DOHH2 (cell line): ENCODE data around the gene RAB20.

Source experiments
- H3F3A ChIP-seq: fragments of 200-600 bp; sonication (generic), shearing (Covaris generic); 2 replicates; pipeline ENCODE4 v1.6.0; 2016; ENCODE audit warnings: antibody characterized with exemption, mild to moderate bottlenecking; ENCODE audit not compliant: control insufficient read depth, insufficient read depth
- H3K27ac ChIP-seq: fragments of 200-600 bp; sonication (generic); 2 replicates; pipeline ENCODE4 v1.5.1; 2014; ENCODE audit warnings: low read depth, mild to moderate bottlenecking, low read length, moderate library complexity
- H3K27me3 ChIP-seq: fragments of 200-600 bp; sonication (generic); 2 replicates; pipeline ENCODE4 v1.6.1; 2014; ENCODE audit warnings: mild to moderate bottlenecking, low read length, mixed read lengths; ENCODE audit not compliant: control insufficient read depth
- H3K36me3 ChIP-seq: fragments of 200-600 bp; sonication (generic); 2 replicates; pipeline ENCODE4 v1.6.1; 2014; ENCODE audit warnings: mild to moderate bottlenecking, low read length, moderate library complexity, mixed read lengths; ENCODE audit not compliant: control insufficient read depth
- H3K4me1 ChIP-seq: fragments of 200-600 bp; sonication (generic); 2 replicates; pipeline ENCODE4 v1.6.1; 2014; ENCODE audit warnings: mild to moderate bottlenecking, low read length, mixed read lengths; ENCODE audit not compliant: control insufficient read depth
- H3K4me2 ChIP-seq: fragments of 200-600 bp; sonication (generic); 2 replicates; pipeline ENCODE4 v1.6.0; 2014; ENCODE audit warnings: mild to moderate bottlenecking, low read length, moderate library complexity
- H3K4me3 ChIP-seq: fragments of 200-600 bp; sonication (generic); 2 replicates; pipeline ENCODE4 v1.5.1; 2014; ENCODE audit warnings: mild to moderate bottlenecking, low read length, mixed read lengths
- H3K79me2 ChIP-seq: fragments of 200-600 bp; sonication (generic); 2 replicates; pipeline ENCODE4 v1.6.1; 2014; ENCODE audit warnings: mild to moderate bottlenecking, low read length, mixed read lengths; ENCODE audit not compliant: control insufficient read depth
- H3K9me2 ChIP-seq: fragments of 200-600 bp; sonication (generic); replicated peaks from 2 replicates; pipeline ENCODE4 v1.6.1; 2014; ENCODE audit warnings: mild to moderate bottlenecking, low read length, mixed read lengths; ENCODE audit not compliant: control insufficient read depth
- H3K9me3 ChIP-seq: fragments of 200-600 bp; sonication (generic); 2 replicates; pipeline ENCODE4 v1.6.1; 2014; ENCODE audit warnings: antibody characterized with exemption, low read length, mixed read lengths; ENCODE audit not compliant: control insufficient read depth, insufficient read depth
- H4K20me1 ChIP-seq: fragments of 200-600 bp; sonication (generic); 2 replicates; pipeline ENCODE4 v1.6.0; 2014; ENCODE audit warnings: low read depth, mild to moderate bottlenecking, antibody characterized with exemption, low read length, moderate library complexity; ENCODE audit not compliant: control insufficient read depth, insufficient read depth
- EZH2phosphoT487 ChIP-seq: fragments of 200-600 bp; sonication (generic); IDR thresholded peaks from 2 replicates; pipeline ENCODE4 v1.6.1; 2017; ENCODE audit warnings: borderline replicate concordance, mild to moderate bottlenecking, antibody characterized with exemption, low read length, moderate library complexity, mixed read lengths
- TF ChIP-seq, protein P1 (sequence below): fragments of 200-600 bp; sonication (generic); IDR thresholded peaks from one replicate; pipeline ENCODE4 v1.5.1; 2014; ENCODE audit warnings: antibody characterized with exemption, mild to moderate bottlenecking, low read depth, low read length; ENCODE audit not compliant: poor library complexity, severe bottlenecking

Gene RAB20

DNA sequence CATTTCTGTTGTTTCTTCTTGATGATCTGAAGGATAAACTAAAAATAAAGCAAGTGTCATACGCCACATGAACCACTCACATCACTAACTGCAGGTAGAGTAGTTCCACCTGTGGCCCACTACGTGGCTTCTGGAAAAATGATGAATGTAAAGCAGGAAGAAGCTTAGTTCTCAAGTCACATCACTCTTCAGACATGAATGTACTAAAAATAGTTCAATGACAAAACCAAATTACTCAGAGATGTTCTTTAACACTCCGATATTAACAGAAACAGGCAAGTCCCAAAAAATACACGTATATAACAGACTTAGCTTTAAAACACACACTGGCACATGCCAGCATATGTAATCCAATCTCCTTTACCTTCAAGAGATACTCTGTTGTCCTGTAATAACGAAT, 21.6 kb downstream of the RAB20 start:
- peaks cover 5% of the 10 kb centered on the region for H3K4me1 ChIP-seq
- no peaks in the 10 kb centered on the region for H3K9me3 ChIP-seq
- TF ChIP-seq EZH2phosphoT487, result no peak
- TF ChIP-seq, protein P1, sequence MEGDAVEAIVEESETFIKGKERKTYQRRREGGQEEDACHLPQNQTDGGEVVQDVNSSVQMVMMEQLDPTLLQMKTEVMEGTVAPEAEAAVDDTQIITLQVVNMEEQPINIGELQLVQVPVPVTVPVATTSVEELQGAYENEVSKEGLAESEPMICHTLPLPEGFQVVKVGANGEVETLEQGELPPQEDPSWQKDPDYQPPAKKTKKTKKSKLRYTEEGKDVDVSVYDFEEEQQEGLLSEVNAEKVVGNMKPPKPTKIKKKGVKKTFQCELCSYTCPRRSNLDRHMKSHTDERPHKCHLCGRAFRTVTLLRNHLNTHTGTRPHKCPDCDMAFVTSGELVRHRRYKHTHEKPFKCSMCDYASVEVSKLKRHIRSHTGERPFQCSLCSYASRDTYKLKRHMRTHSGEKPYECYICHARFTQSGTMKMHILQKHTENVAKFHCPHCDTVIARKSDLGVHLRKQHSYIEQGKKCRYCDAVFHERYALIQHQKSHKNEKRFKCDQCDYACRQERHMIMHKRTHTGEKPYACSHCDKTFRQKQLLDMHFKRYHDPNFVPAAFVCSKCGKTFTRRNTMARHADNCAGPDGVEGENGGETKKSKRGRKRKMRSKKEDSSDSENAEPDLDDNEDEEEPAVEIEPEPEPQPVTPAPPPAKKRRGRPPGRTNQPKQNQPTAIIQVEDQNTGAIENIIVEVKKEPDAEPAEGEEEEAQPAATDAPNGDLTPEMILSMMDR, result no peak
- no peaks in the 10 kb centered on the region for H3K27me3 ChIP-seq
- H4K20me1 ChIP-seq, result no peaks in the 10 kb centered on the region
- H3K36me3 ChIP-seq, result no peaks in the 10 kb centered on the region
- no peaks in the 10 kb centered on the region for H3K9me2 ChIP-seq
- no peaks in the 10 kb centered on the region for H3K79me2 ChIP-seq
- H3K4me3 ChIP-seq, result no peak overlapping the region
- no peaks in the 10 kb centered on the region for H3F3A ChIP-seq
- H3K27ac ChIP-seq, result no peak overlapping the region
- H3K4me2 ChIP-seq, result no peak overlapping the region

DNA sequence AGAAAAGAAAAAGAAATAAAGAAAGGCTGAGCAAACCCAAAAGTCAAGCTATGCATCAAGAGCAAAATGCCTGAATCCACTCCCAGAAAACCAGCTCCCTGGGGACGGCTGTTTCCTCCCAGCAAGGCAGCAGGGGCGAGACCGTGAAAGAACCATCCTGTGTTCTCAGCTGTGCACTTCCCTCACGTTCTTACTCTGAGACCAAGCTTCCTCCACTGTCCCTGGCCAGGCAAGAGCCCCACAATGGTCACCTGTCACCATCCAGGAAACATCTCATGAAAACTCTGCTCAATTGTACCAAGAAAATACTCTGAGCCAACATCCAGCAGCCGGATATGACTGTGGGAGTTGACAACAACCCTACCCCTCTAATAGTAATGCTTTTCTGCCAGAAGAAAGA, 22.9 kb downstream of the RAB20 start:
- TF ChIP-seq EZH2phosphoT487, result no peak
- TF ChIP-seq, protein P1, result no peak
- Histone ChIP-seq H3K4me1 (peaks cover 5% of the 10 kb centered on the region), H3K79me2 (no peaks in the 10 kb centered on the region), H3K27ac (no peak overlapping the region), H3K27me3 (no peaks in the 10 kb centered on the region), H3K9me2 (no peaks in the 10 kb centered on the region), H3F3A (no peaks in the 10 kb centered on the region), H3K4me3 (no peak overlapping the region), H3K9me3 (no peaks in the 10 kb centered on the region), H4K20me1 (no peaks in the 10 kb centered on the region), H3K36me3 (no peaks in the 10 kb centered on the region), H3K4me2 (no peak overlapping the region)

DNA sequence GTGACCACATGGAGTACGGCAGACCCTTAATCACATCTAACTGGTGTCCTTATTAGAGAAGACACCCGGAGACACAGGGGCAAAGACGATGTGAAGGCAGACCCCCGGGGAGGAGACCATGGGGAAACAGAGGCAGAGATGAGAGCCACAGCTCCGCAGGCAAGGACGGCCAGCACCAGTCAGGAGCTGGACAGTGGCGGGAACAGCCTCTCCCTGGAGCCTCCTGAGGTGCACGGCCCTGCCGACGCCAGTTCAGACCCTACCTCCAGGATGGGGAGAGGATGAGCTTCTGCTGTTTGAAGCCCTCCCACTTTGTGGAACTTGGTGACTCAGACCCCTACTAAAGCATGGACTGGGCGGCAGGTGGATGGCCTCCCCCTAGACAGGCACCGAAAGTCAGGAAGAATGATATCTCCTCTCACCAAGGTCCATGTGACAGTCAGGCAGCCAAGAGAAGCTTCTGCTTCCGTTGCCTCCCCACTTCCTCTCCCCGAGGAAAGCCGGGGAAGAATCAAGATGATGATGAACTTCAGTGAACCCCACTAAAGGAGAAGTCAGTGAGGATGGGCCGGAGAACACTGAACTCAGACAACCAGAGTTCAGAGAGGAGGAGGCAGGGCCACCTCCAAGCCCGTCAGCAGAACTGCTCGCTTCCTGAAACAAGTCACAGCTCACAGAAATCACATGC, 25.4 kb downstream of the RAB20 start:
- TF ChIP-seq, protein P1, result no peak
- no peak for TF ChIP-seq EZH2phosphoT487
- no peaks in the 10 kb centered on the region for H3K9me2 ChIP-seq
- H3K27ac ChIP-seq, result no peak overlapping the region
- no peaks in the 10 kb centered on the region for H3F3A ChIP-seq
- no peaks in the 10 kb centered on the region for H3K79me2 ChIP-seq
- no peaks in the 10 kb centered on the region for H3K27me3 ChIP-seq
- no peaks in the 10 kb centered on the region for H3K36me3 ChIP-seq
- H3K4me1 ChIP-seq, result peaks cover 5% of the 10 kb centered on the region
- no peak overlapping the region for H3K4me3 ChIP-seq
- no peaks in the 10 kb centered on the region for H4K20me1 ChIP-seq
- H3K9me3 ChIP-seq, result no peaks in the 10 kb centered on the region
- H3K4me2 ChIP-seq, result peak overlapping the region; percentile 19; the same call in 1 of the 2 replicates
